Measurements from ENCODE around the gene CEACAM16.

The CEACAM16 gene

GRCh38 chr19:44725251-44725650, 26.3 kb downstream of the CEACAM16 start:
- no peak for DNase-seq (ENCODE audit: low spot score)

- no peak for DNase-seq (ENCODE audit: low spot score)
Measured at GRCh38 chr19:44725684-44726083, 26.7 kb downstream of the CEACAM16 start.

- DNase-seq (ENCODE audit: low spot score): no peak
Measured at GRCh38 chr19:44726465-44726864, 27.5 kb downstream of the CEACAM16 start.

GRCh38 chr19:44728178-44728577, 29.2 kb downstream of the CEACAM16 start:
- no peak for DNase-seq (ENCODE audit: low spot score)

- DNase-seq (ENCODE audit: low spot score): no peak
Measured at GRCh38 chr19:44729516-44730033, 30.6 kb downstream of the CEACAM16 start.

GRCh38 chr19:44731081-44731480, 32.1 kb downstream of the CEACAM16 start:
- DNase-seq (ENCODE audit: low spot score): no peak

- no peak for DNase-seq (ENCODE audit: low spot score)
Measured at GRCh38 chr19:44731622-44732021, 32.7 kb downstream of the CEACAM16 start.

- DNase-seq (ENCODE audit: low spot score): no peak
Measured at GRCh38 chr19:44732235-44733014, 33.5 kb downstream of the CEACAM16 start.

- DNase-seq (ENCODE audit: low spot score): no peak
Measured at GRCh38 chr19:44734357-44734756, 35.4 kb downstream of the CEACAM16 start.

- no peak for DNase-seq (ENCODE audit: low spot score)
Measured at GRCh38 chr19:44735011-44735410, 36.1 kb downstream of the CEACAM16 start.

- no peak for DNase-seq (ENCODE audit: low spot score)
Measured at GRCh38 chr19:44737238-44738071, 38.5 kb downstream of the CEACAM16 start.

- DNase-seq (ENCODE audit: low spot score): no peak
Measured at GRCh38 chr19:44738136-44738535, 39.2 kb downstream of the CEACAM16 start.

GRCh38 chr19:44738603-44739558, 39.9 kb downstream of the CEACAM16 start:
- no peak for DNase-seq (ENCODE audit: low spot score)

GRCh38 chr19:44740351-44740824, 41.4 kb downstream of the CEACAM16 start:
- DNase-seq (ENCODE audit: low spot score): no peak

- DNase-seq (ENCODE audit: low spot score): no peak
Measured at GRCh38 chr19:44741258-44741731, 42.3 kb downstream of the CEACAM16 start.

GRCh38 chr19:44741841-44742329, 42.9 kb downstream of the CEACAM16 start:
- DNase-seq (ENCODE audit: low spot score): peak; percentile 94

GRCh38 chr19:44742330-44743061, 43.5 kb downstream of the CEACAM16 start:
- no peak for DNase-seq (ENCODE audit: low spot score)

GRCh38 chr19:44744871-44745332, 46.0 kb downstream of the CEACAM16 start:
- DNase-seq (ENCODE audit: low spot score): no peak

GRCh38 chr19:44745341-44745831, 46.4 kb downstream of the CEACAM16 start:
- DNase-seq (ENCODE audit: low spot score): no peak

GRCh38 chr19:44745887-44746600, 47.1 kb downstream of the CEACAM16 start:
- DNase-seq (ENCODE audit: low spot score): no peak
